GM13977 (cell line): Measurements from ENCODE around the gene GPR139.

ENCODE experiments used
- DNase-seq: peaks from one replicate; pipeline ENCODE4 v3.0.0; 2012; ENCODE audit warnings: low spot score
- in situ Hi-C: fragments of 300-500 bp; cut with MboI; formaldehyde crosslinking; loops from one replicate; pipeline ENCODE4 v1.12.0; 2022; ENCODE audit warnings: low sequenced_read_pairs, low pct_unique_long_range_greater_than_20kb, mixed read lengths, inconsistent platforms; ENCODE audit not compliant: unreplicated experiment
- TF ChIP-seq, protein P1 (sequence below): IDR thresholded peaks from 2 replicates; pipeline ENCODE4 v1.5.1; 2012; ENCODE audit warnings: mild to moderate bottlenecking, control low read depth; ENCODE audit not compliant: insufficient read depth; ENCODE audit errors: extremely low read depth, missing control alignments

GPR139 gene

DNA sequence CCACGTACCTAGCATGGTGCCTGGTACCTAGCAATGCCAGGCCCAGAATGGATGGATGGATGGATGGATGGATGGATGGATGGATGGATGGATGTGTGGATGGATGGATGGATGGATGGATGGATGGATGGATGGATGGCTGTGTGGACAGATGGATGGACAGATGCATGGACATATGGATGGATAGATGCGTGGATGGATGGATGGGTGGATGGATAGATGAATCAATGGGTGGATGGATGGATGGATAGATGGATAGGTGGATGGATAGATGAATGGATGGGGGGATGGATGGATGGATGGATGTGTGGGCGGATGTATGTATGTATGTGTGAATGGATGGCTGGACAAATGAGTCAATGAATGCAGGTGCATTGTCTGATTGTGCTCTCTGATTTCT is 12.6 kb downstream of the GPR139 start:
- TF ChIP-seq, protein P1, sequence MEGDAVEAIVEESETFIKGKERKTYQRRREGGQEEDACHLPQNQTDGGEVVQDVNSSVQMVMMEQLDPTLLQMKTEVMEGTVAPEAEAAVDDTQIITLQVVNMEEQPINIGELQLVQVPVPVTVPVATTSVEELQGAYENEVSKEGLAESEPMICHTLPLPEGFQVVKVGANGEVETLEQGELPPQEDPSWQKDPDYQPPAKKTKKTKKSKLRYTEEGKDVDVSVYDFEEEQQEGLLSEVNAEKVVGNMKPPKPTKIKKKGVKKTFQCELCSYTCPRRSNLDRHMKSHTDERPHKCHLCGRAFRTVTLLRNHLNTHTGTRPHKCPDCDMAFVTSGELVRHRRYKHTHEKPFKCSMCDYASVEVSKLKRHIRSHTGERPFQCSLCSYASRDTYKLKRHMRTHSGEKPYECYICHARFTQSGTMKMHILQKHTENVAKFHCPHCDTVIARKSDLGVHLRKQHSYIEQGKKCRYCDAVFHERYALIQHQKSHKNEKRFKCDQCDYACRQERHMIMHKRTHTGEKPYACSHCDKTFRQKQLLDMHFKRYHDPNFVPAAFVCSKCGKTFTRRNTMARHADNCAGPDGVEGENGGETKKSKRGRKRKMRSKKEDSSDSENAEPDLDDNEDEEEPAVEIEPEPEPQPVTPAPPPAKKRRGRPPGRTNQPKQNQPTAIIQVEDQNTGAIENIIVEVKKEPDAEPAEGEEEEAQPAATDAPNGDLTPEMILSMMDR = no peak
- no peak for DNase-seq
- in situ Hi-C loops = no loop called here

- in situ Hi-C loops = no loop called here
- TF ChIP-seq, protein P1 = no peak
- no peak for DNase-seq
Observed at GRCh38 chr16:20056436-20056835, 17.3 kb downstream of the GPR139 start.

DNA sequence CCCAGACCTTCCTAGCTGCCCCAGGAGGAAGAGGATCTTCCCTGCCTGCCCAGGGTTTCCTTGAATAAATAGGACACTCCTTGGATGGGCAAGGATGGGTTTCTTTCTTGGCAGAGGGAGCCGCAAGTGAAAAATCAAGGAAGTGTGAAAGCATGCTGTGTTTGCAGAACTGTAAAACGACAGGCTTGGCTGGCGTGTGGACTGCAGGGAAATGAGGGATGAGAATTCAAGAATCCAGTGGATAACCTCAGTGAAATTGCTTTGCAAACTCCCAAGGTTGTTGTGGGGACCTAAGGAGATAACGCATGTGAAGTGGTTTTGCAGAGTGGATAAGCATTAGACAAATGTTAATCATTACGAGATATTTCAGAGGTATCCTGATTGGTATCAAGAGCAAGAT is 20.4 kb downstream of the GPR139 start:
- TF ChIP-seq, protein P1 = no peak
- in situ Hi-C loops = no loop called here

GRCh38 chr16:20051611-20052010 is 22.1 kb downstream of the GPR139 start:
- DNase-seq = no peak
- in situ Hi-C loops = no loop called here
- TF ChIP-seq, protein P1 = no peak

More for the DNA sequence above, 20.4 kb downstream of the GPR139 start:
- DNase-seq = no peak

DNA sequence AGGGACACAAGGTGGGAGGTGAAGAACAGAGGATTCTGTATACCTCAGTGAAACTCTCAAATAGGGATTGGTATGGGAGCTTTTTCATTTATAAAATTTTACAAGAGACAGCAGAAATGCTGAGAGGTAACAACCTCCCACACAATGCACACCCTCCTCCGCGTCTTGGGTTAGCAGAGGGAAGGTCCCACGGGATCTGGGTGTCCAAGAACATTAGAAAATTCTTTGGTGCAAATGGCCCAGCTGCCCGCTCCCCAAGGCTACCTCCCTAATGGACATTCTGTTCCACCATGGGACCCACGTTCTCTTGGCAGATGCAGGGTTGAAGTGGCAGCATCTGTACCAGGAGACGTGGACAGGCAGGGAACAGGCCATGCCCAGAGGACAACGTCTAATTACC is 22.5 kb downstream of the GPR139 start:
- no peak for DNase-seq
- in situ Hi-C loops = no loop called here
- TF ChIP-seq, protein P1 = no peak

DNA sequence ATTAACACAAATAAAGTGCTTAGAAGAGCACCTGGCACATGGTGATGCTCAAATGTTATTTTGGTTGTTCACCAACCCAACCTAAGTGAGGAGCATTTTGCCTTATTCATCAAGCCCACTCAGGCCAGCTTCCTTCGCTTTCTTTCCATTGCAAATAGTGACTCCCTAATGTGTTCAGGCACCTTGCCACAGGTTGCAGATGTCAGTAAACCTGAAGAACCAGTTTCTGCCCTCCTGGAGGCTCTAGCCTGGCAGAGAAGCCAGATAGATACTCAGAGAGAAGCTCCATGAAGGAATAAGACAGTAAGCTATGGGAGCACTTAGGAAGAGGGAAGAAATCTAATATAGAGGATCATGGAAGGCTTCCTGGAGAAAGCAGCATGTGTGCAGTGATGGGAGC is 23.9 kb downstream of the GPR139 start:
- TF ChIP-seq, protein P1 = no peak
- in situ Hi-C loops = no loop called here
- no peak for DNase-seq

GRCh38 chr16:20045886-20046285 is 27.8 kb downstream of the GPR139 start:
- in situ Hi-C loops = no loop called here
- TF ChIP-seq, protein P1 = no peak
- no peak for DNase-seq
